Kidney glomerular epithelial cell (primary cell): ENCODE results near the gene ZNF620.
A peak's percentile ranks its signal among the peaks of the same experiment; 100 is the strongest.
"Not testable (repeated sequence)": the region's sequence is repeated elsewhere in the genome, so short reads cannot be mapped to it uniquely, and the experiment has no call there.

Source experiments
- DNase-seq: peaks from one replicate; lab custom pipeline; 2025; lab: John Stamatoyannopoulos, UW

Gene ZNF620

GRCh38 chr3:40505599-40506462, at the start of gene ZNF620:
Gene ZNF620, plus strand, starts transcription at chr3:40506039. Its CDS starts 314 bp downstream, at chr3:40506353.
- DNase-seq = peak; percentile 44

GRCh38 chr3:40456279-40456939, 49.4 kb upstream of the ZNF620 start:
- no peak for DNase-seq

- peak; percentile 93 for DNase-seq
These were observed 48.7 kb upstream of the ZNF620 start, which contains the start of gene RPL14 for GRCh38 chr3:40456940-40457823. Gene RPL14, plus strand, starts transcription at chr3:40457339. Its CDS starts 133 bp downstream, at chr3:40457472.

- no peak for DNase-seq
These were observed 47.4 kb upstream of the ZNF620 start for GRCh38 chr3:40458473-40458872.

- DNase-seq = not testable (repeated sequence)
These were observed 45.4 kb upstream of the ZNF620 start for GRCh38 chr3:40460481-40460880.

GRCh38 chr3:40461161-40461560, 44.7 kb upstream of the ZNF620 start:
- DNase-seq = no peak

- not testable (repeated sequence) for DNase-seq
These were observed 43.0 kb upstream of the ZNF620 start for GRCh38 chr3:40462838-40463237.

GRCh38 chr3:40463579-40463978, 42.3 kb upstream of the ZNF620 start:
- DNase-seq = no peak

GRCh38 chr3:40464339-40465110, 41.3 kb upstream of the ZNF620 start:
- DNase-seq = no peak

GRCh38 chr3:40465111-40465407, 40.8 kb upstream of the ZNF620 start:
- no peak for DNase-seq

- no peak for DNase-seq
These were observed 40.4 kb upstream of the ZNF620 start for GRCh38 chr3:40465456-40465855.

- no peak for DNase-seq
These were observed 37.8 kb upstream of the ZNF620 start for GRCh38 chr3:40468018-40468417.

GRCh38 chr3:40470701-40471100, 35.1 kb upstream of the ZNF620 start:
- DNase-seq = no peak

- peak; percentile 34 for DNase-seq
These were observed 29.1 kb upstream of the ZNF620 start, which contains the start of gene ZNF619 for GRCh38 chr3:40476478-40477470. Gene ZNF619, plus strand, starts transcription at chr3:40477122. Its CDS starts 858 bp downstream, at chr3:40477980.

- DNase-seq = no peak
These were observed 28.2 kb upstream of the ZNF620 start for GRCh38 chr3:40477666-40478065.

- DNase-seq = no peak
These were observed 18.7 kb upstream of the ZNF620 start for GRCh38 chr3:40487172-40487571.

GRCh38 chr3:40490916-40491315, 14.9 kb upstream of the ZNF620 start:
- DNase-seq = no peak

GRCh38 chr3:40494698-40495097, 11.1 kb upstream of the ZNF620 start:
- DNase-seq = no peak

GRCh38 chr3:40497288-40497687, 8.6 kb upstream of the ZNF620 start:
- DNase-seq = no peak

GRCh38 chr3:40499952-40500351, 5.9 kb upstream of the ZNF620 start:
- DNase-seq = no peak
